NCI-H526 treated with DMSO at 0.1 percent for 48 hours (cell line): Measurements from ENCODE around the gene GCK.
"Not testable (repeated sequence)": the region's sequence is repeated elsewhere in the genome, so short reads cannot be mapped to it uniquely, and the experiment has no call there.

Source experiments
- DNase-seq: peaks from one replicate; lab custom pipeline; 2025; lab: John Stamatoyannopoulos, UW

The GCK gene

DNA sequence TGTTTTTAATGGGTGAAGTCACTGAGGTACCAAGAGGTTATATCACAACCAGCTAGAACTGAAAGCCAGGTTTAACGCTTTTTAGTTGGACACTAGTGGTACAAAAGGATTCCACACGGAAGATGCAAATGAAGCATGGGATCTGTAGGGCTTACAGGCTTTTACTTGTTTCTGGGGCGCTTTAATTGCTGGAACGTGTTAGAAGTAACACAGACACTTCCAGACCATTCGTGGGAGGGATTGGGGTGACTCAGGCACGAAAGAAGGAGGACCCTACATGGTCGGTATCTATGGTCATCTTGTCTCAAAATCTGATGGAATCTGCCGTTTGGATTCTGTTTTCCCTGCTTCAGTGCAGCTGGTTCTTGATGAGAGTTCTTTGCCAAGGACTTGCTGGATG is 12.6 kb upstream of the GCK start:
- no peak for DNase-seq

DNA sequence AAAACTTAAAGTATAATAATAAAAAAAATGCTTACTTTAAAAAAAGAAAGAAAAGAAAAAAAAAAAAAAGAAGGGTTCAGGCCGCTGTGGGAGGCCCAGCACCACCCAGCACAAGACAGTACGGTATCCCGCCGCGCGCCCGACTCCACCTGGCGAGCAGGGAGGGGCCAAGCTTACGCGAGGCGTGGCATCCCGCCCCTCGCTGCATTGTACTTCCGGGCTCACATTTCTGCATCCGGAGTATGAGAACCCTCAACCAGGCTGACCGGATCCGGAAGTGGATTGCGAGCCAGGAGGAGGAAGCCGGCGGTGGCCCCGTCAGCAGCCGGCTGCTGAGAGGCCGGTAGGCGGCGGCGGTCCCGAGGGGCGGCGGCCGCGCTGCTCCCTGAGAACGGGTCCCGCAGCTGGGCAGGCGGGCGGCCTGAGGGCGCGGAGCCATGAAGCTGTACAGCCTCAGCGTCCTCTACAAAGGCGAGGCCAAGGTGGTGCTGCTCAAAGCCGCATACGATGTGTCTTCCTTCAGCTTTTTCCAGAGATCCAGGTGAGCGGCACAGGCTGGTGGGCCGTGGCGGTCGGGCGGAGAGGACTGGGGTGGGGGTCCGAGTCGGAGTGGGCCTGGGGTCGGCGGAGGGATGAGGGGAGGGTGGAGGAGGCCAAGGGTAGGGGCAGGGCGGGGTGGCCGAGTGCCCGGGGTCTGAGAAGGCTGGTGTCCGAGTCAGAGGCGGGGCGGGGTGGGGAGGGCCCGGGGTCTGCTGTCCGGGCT is 11.6 kb upstream of the GCK start, which contains the start of gene YKT6:
Gene YKT6 (plus strand): TSS at position 280 of the 763 bp plus-strand sequence. CDS start 158 bp downstream, at position 438.
- peak; percentile 92 for DNase-seq

DNA sequence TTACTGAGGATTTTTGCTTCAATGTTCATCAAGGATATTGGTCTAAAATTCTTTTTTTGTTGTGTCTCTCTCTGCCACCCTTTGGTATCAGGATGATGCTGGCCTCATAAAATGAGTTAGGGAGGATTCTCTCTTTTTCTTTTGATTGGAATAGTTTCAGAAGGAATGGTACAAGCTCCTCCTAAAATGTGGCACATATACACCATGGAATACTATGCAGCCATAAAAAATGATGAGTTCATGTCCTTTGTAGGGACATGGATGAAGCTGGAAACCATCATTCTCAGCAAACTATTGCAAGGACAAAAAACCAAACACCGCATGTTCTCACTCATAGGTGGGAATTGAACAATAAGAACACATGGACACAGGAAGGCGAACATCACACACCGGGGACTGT is 10.9 kb upstream of the GCK start:
- not testable (repeated sequence) for DNase-seq

DNA sequence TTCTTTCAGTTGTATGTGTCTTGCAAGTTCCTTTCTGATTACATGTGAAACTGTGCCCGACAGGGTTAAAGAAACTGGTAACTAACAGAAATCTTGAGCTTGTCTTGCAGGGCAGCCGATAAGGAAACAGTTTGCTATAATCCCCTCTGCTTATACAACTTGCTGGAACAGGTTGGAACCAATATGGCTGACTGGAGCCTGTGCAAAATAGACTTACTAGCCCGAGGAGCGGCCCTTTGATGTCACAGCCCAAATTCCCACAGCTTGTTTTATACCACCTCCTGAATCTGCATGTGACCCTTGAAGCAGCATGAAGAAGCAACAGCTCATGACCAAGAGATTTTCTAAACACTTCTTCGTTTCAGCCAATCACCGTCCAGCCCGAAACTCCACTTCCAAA is 8.2 kb upstream of the GCK start:
- DNase-seq: no peak

DNA sequence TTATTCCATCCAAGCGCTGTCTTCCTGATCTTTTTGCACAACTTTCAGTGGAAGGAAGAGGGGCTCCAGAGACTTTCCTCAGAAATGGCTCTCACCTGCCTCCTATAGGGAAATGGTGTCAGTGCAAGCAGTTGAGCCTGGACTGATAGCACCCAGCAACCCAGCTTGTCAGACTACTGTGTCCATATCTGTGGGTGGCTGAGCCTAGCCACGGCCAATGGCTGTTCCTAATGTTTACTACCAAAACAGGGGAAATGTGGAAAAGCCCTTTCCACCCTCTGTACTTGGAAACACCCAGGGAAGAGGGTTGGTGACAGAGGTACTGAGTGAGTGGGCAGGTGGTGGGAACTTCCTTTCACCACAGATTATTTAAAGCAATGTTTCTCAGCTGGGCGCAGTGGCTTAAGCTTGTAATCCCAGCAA is 7.2 kb upstream of the GCK start:
- peak; percentile 3 for DNase-seq

DNA sequence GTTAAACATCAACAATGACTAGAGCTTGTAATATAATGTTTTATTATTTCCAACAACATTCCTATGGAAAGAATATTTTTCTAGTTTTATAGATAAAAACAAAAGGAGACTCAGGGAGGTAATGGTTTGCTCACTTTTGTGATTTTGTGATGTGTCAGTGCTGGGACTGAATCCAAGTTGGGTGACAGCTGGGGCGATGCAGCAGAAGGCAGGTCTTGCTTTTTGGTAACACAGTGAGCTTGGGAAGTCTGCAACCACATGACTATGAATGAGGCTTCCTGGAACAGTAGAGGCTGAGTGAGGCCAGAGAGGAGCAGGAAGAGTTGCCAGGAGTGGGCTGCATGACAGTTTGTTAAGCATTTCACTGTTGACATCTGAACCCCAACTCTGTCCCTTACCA is 6.7 kb upstream of the GCK start:
- no peak for DNase-seq

DNA sequence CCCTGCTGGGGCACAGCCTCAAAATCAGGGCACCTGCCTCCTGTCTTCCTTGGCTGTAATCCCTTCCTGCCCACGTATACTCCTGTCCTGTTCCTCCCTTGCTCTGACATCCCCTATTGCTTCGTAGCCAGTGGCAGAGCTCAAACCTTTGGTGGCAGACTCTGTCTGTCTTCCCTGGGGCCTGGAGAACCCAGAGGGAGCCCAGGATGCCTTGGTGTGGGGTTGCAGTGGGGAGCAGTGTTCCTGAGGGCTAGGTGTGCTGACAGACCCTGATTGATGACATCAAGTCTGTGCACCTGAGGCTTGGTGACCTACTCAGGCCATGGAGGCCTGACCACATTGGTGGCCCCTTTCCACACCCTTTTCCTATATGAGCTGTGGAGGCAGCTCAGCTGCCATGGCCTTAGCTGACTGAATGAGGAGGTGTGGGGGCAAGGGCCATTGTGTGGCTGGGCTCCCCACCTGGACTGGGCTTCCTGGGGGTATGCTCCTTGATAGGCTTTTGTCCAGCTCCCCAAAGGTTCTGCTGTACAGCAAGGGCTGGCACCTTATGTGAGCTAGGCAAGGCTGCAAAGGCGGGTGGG is 5.4 kb upstream of the GCK start:
- DNase-seq: no peak

DNA sequence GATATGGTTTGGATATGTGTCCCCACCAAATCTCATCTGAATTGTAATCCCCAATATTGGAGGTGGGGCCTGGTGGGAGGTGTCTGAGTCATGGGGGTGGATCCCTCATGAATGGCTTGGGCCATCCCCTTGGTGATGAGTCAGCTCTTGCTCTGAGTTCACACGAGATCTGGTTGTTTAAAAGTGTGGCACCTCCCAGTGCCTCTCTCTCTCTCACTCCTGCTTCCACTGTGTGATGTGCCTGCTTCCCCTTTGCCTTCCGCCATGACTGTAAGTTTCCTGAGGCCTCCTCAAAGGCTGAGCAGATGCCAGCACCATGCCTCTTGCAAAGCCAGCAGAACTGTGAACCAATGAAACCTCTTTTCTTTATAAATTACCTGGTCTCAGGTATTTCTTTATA is 4.8 kb upstream of the GCK start:
- DNase-seq: no peak

DNA sequence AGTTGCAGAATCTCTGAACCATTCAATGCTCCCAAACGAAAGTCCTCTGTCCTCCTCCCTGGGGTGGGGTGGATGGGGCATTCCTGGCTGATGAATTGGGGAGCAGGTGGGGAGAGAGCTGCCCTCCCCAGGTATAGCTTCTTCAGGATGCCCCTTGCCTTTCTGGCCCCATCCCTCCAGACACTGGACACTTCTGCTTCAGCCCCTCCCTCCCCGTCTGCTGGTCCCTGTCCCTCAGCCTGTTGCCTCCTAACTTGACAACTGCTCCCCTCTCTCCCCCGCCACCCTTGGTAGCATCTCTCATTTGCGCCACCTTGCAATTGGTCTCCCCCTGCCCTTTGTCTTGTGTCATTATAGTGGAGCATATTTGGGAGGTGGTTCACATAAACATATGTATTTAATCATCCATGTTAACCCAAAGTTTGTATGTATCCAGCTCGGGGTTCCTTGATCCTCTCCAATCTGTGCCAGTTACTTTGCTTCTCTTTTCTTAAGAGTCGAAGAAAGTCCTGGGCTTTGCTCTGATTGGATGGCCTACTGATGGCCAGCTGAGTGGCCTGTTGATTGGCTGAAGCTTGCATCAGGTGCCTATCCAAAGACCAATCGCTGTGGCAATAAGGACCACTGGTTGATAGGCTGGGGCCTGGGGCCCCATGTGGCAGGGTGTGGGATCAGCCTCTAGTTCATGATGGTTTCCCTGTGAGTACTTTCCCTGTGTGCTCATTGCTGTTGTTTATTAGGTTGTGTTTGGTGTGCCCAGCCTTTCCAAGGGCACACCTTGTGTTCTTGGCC is 4.0 kb upstream of the GCK start:
- no peak for DNase-seq

DNA sequence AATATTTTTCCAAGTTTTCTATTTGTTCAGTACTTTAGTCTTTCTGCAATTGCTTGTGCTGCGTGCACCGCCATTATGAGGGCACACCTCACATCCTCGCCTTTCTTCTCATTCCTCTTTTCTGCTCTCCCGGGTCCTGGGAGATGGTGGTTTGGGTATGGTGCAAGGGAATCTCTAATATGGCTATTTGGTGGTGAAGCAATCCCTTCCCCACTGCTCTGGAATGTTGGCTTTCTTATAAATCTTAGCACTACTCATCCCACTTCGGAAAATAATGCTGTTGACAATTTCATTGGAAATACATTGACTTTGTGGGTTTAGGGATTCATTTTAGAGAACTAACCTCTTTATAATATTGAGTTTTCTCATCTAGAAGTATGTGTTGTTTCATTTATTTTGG is 1.9 kb upstream of the GCK start:
- no peak for DNase-seq

DNA sequence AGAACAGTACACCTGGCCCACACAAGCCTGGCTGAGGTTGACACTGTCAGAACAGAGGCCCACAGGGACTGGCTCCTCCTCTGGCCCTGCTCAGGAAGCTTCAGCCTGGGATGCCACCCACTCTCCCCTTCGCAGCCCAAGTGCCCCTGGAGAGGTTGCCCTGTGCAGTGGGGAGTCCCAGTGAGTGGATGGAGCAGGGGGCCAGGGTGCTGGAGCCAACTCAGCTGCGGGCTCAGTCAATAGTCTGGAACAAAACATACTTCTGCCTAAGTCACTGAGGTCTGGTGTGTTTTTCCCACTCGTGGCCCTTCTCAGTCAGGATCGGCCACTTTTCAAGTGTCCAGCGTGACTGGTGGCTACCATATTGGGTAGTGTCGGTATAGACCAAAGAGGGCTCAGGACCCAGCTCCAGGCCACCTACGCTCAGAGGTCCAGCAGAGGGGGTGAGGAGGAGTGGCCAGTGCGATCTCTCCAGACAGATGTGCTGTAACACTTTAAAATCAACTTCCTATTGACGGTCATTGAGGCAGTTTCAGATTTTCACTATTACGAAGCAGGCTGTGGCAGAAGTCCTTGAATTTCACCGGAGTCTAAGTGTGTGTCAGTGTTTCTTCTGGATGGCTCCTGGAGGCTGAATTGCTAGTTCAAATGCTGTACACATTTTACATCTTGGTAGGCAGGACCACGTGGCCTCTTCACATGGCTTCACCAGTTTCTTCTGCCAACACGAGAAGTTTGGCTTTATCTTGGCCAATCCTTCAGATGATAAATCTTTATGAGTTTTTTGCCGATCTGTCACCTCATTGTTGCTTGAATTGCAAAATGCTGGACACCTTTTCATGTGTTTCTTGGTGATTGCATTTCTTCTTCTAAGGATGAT is 994 bp upstream of the GCK start:
- no peak for DNase-seq

DNA sequence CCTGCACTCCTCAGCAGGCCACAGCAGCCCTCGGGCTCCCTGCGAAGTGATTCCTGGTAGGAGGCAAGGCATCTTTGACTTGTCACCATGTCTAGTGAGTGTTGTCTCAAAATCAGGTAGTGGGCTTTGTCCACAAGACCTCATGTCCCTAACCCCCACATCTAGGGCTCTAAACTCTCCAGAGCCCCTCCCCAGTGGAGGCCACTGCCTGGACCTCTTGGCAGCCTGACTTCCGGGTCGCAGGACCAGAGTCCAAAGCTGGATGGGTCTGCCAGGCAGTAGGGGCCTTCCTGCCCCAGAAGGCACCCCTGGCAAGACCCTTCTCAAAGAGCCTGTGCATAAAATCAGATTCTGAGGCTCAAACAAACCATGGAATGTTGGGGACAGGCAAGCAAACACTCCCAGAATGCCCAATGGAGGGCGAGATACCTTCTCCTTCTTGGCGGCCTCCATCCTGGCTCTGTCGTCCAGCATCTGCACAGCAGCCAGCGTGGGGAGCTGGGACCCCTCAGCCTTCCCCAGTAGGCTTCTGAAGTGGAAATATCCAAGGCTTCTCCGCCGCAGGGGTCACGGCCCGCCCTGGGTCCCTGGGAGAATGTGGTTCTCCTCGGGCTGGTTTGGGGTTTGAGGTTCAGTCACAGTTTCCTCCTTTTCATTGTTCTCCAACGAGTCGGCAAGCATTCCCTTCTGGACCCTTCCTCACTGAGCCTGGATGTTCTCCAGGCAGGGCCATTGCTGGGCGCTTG is 586 bp downstream of the GCK start:
- DNase-seq: no peak

DNA sequence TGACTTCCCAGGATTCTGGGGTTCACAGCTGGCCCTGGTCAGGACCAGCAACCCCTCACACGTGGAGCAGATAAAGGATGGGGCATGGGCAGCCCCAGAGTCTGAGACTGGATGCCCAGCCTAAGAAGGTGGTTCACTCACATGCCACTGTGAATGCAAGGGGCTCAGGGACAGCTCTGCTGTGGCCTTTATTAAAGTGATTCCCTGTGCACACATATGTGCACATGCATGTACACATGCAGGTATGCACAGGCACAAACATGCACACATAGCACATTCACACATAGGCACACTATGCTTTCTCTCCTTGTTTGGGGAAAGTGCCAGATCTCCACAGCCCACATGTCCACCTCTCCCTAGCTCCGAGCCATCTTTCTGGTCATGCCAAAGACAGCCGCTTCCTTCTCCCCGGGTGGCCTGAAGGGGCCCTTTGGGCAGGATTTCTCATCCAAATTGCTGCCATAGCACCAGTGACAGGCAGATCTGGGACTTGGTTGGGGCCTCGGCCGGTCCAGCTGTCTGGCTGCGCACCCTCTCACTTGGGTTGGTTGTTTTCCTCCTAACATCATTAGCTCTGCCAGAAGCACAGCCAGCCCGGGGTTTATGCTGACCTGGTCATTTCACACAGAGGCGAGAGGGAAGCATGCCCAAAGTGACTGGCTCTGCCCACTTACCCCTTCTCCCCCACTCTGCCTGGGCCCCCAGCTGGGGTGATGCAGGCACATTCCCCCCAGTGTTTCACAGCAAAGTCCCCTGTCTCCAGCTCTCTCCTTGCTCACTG is 1.4 kb downstream of the GCK start:
- DNase-seq: no peak

DNA sequence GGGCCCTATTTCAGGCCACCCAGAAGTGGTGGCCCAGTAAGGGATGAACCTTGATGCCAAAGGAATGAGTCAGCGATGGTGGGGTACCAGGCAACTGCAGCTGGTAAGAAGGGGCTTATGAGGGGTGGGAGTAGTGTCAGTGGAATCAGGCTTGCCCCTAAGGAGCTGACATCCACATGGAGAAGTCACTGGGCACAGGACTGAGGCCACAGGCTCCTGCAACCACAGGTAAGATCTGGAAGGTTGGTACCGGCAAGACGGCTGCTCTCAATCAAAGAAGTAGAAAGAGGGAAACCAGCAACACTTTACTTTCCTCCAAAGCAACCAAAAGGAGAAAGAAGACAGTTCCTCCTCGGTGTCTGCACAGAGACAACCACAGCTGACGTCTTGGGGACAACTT is 2.5 kb downstream of the GCK start:
- DNase-seq: no peak

DNA sequence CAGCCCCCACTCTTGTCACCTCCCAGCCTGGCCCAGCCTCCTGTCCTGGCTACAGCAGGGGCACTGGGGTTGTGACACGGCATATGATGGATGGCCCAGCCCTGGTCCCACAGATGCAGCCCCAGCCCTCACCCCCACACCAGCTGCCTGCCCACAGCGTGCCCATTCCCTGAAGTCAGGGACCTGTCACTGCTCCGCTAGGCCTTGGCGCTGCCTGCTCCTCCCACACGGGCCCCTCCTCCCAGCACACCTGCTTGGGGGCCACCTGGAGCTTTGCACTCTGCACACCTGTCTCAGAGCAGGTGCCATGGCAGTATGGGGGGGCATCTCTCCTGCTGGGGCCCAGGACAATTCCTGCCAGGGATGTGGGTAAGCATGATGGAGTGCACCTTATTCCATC is 3.5 kb downstream of the GCK start:
- DNase-seq: no peak

DNA sequence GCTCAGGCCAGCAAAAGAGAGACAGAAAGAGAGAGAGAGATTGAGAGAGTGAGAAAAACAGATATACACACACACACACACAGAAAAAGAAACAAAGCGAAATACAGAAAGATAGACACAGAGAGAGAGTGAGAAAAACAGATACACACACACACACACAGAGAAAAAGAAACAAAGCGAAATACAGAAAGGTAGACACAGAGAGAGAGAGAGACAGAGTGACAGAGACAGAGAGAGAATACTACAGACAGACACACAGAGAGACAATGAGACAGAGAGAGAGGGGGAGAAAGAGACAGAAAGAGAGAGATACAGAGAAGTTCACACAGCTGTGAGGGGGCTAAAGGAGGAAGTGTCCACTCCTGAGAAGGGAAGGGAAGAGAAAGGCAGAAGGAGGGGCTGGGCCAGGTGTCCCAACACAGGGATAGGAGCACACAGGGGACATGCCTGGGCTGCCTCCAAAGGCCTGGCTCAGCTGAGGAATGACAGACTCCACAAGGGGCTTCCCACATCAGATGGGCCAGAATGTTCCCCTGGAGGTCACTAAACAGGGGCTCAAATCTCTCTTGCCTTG is 4.3 kb downstream of the GCK start:
- no peak for DNase-seq

DNA sequence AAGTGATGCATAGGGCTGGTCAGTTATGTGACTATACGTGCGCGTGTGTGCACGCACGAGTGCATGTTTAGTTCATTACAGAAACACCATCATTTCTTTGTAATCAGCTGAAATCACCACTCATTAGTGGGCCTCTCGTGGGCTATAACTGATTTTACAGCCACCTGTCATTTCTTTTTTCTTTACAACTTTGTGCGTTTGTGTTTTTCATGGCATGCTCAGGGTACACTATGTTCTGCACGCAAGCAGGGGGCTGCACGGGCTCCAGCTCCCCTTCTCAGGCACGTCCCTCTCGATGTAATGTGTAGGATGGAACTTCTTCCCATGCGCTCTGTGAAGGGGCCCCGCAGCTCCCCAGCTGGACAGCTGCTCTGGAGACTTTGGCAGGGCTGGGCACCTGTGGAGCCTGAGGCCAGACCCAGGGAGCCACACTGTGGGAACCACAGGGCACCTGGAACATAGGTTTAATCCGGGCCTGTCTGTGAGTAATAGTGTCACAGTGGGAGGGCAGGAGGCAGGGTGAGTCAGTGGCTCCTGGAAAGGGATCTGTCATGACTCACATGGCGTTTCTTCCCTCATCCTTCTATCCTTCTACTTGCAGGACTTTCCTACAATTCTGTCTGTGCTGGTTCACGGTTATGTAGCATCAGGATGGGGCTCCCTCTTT is 4.9 kb downstream of the GCK start:
- DNase-seq: no peak

DNA sequence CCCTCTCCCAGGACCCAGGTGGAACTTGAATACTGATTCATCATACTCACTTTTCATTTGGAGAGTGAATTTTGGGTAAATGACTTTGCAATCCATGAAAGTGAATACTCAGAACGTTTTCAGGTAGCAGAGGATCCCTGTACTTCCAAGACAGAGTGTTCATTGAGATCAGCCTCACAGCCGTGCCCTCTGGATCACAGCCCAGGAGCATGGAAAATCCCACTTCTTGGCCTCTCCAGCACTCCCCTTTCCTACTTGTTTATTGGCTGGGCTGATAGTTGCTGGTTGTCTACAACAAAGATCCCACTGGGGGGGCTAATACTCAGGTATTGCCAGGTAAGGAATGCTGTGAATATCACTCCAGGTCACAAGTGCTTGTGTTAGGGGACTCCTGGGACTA is 5.9 kb downstream of the GCK start:
- no peak for DNase-seq

DNA sequence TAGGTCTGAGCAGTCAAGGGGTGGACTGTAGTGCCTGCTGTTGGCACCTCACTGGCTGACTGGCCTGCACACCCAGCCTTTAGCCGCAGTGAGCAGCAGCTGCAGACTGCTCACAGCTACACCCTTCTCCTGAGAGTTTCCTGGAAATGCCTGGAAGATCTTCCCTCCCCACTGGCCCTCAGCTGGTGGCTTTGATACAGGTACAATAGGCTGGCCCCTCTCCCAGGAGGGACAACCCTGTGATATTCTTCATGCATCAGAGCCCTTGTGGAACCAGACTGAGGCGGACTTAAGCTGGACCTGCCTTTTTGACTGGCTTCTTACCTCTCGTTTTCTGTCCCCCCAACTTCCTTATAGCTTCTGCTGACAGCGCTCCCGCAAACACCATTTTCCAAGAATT is 6.4 kb downstream of the GCK start:
- no peak for DNase-seq

DNA sequence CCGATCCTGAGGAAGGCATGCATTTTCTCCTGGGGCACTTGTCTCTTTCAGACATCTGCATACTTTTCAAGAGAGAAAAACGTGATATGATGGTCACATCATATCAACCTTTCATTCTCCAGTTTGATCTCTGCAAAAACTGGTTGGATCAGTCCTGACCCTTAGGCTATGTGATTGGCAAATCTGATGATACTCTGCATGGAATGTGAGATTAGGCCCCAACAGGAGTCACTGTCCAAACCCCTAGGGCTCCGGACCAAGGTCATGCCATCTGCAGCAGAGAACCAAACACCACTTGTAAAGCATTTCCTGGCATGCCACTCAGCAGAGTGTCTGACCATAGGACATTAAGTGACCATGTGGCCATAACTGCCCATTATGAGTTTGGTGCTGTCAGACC is 8.6 kb downstream of the GCK start:
- no peak for DNase-seq
